H9 (cell line): ENCODE results near the gene APLF. TPM values are rescaled to one million over a fixed set of nuclear protein-coding genes. Genes with fewer than 3 reads are reported as not detected.

Source experiments
- DNase-seq: peaks from one replicate; pipeline ENCODE4 v3.0.0-alpha.2; 2017
- H2AFZ ChIP-seq: one replicate; pipeline ENCODE4 v1.6.1; 2013; ENCODE audit warnings: mild to moderate bottlenecking, low read length, control low read depth, moderate library complexity
- H2AK5ac ChIP-seq: 2 replicates; pipeline ENCODE4 v1.6.1; 2013; ENCODE audit warnings: low read length, control low read depth, mixed read lengths; ENCODE audit not compliant: insufficient read length
- H2BK120ac ChIP-seq: one replicate; pipeline ENCODE4 v1.6.1; 2013; ENCODE audit warnings: low read depth, mild to moderate bottlenecking, low read length, control low read depth, inconsistent platforms; ENCODE audit not compliant: poor library complexity, severe bottlenecking
- H2BK12ac ChIP-seq: 2 replicates; pipeline ENCODE4 v1.6.1; 2013; ENCODE audit warnings: low read length, control low read depth, mixed read lengths, low read depth; ENCODE audit not compliant: insufficient read length
- H2BK15ac ChIP-seq: 2 replicates; pipeline ENCODE4 v1.6.1; 2013; ENCODE audit warnings: low read depth, low read length, control low read depth
- H2BK20ac ChIP-seq: one replicate; pipeline ENCODE4 v1.6.1; 2013; ENCODE audit warnings: low read depth, mild to moderate bottlenecking, low read length, control low read depth, inconsistent platforms; ENCODE audit not compliant: poor library complexity, severe bottlenecking
- H2BK5ac ChIP-seq: 2 replicates; pipeline ENCODE4 v1.6.1; 2013; ENCODE audit warnings: low read length, control low read depth, mixed read lengths; ENCODE audit not compliant: insufficient read length
- H3K14ac ChIP-seq: 2 replicates; pipeline ENCODE4 v1.6.1; 2013; ENCODE audit warnings: low read length, control low read depth; ENCODE audit not compliant: insufficient read depth
- H3K18ac ChIP-seq: 2 replicates; pipeline ENCODE4 v1.6.1; 2013; ENCODE audit warnings: low read depth, mild to moderate bottlenecking, mixed read lengths, low read length, control low read depth; ENCODE audit not compliant: insufficient read length
- H3K23ac ChIP-seq: 2 replicates; pipeline ENCODE4 v1.6.1; 2013; ENCODE audit warnings: low read length, control low read depth, mixed read lengths, low read depth; ENCODE audit not compliant: insufficient read length
- H3K23me2 ChIP-seq: 2 replicates; pipeline ENCODE4 v1.6.1; 2013; ENCODE audit warnings: low read depth, mild to moderate bottlenecking, mixed read lengths, low read length, control low read depth; ENCODE audit not compliant: insufficient read length, poor library complexity, severe bottlenecking
- H3K27ac ChIP-seq: 2 replicates; pipeline ENCODE4 v1.5.1; 2013; ENCODE audit warnings: low read length, control low read depth, mixed read lengths, low read depth; ENCODE audit not compliant: insufficient read length
- H3K27me3 ChIP-seq: 2 replicates; pipeline ENCODE4 v1.6.1; 2013; ENCODE audit warnings: low read length, control low read depth, inconsistent platforms; ENCODE audit not compliant: insufficient read depth
- H3K4ac ChIP-seq: 2 replicates; pipeline ENCODE4 v1.6.1; 2013; ENCODE audit warnings: low read depth, mild to moderate bottlenecking, control low read depth, inconsistent platforms, low read length, moderate library complexity
- H3K4me1 ChIP-seq: 2 replicates; pipeline ENCODE4 v1.6.1; 2013; ENCODE audit warnings: low read length, control low read depth, inconsistent platforms; ENCODE audit not compliant: insufficient read depth
- H3K4me2 ChIP-seq: 2 replicates; pipeline ENCODE4 v1.6.1; 2013; ENCODE audit warnings: low read length, control low read depth, mixed read lengths; ENCODE audit not compliant: insufficient read length, insufficient read depth
- H3K56ac ChIP-seq: 2 replicates; pipeline ENCODE4 v1.6.1; 2013; ENCODE audit warnings: low read depth, mild to moderate bottlenecking, mixed read lengths, low read length, control low read depth; ENCODE audit not compliant: insufficient read length
- H3K79me1 ChIP-seq: 2 replicates; pipeline ENCODE4 v1.6.1; 2013; ENCODE audit warnings: low read depth, mild to moderate bottlenecking, moderate library complexity, low read length, control low read depth, inconsistent platforms; ENCODE audit not compliant: insufficient read depth, poor library complexity, severe bottlenecking
- H3K79me2 ChIP-seq: 2 replicates; pipeline ENCODE4 v1.6.1; 2013; ENCODE audit warnings: low read length, control low read depth, inconsistent platforms; ENCODE audit not compliant: insufficient read depth
- H3K9ac ChIP-seq: 2 replicates; pipeline ENCODE4 v1.6.1; 2013; ENCODE audit warnings: low read length, control low read depth, mixed read lengths; ENCODE audit not compliant: insufficient read length; ENCODE audit errors: extremely low read depth
- H3K9me3 ChIP-seq: one replicate; pipeline ENCODE4 v1.6.1; 2013; ENCODE audit warnings: low read depth, low read length, inconsistent platforms; ENCODE audit not compliant: control insufficient read depth
- H3T11ph ChIP-seq: one replicate; pipeline ENCODE4 v1.6.1; 2013; ENCODE audit warnings: mild to moderate bottlenecking, low read length, control low read depth, inconsistent platforms
- H4K20me1 ChIP-seq: one replicate; pipeline ENCODE4 v1.6.1; 2013; ENCODE audit not compliant: control insufficient read depth, insufficient read length, insufficient read depth
- H4K5ac ChIP-seq: 2 replicates; pipeline ENCODE4 v1.6.1; 2013; ENCODE audit warnings: low read depth, mild to moderate bottlenecking, mixed read lengths, low read length, control low read depth; ENCODE audit not compliant: insufficient read length
- H4K8ac ChIP-seq: replicated peaks from 2 replicates; pipeline ENCODE4 v1.6.1; 2013; ENCODE audit warnings: low read length, control low read depth, mixed read lengths, low read depth; ENCODE audit not compliant: insufficient read length
- H4K91ac ChIP-seq: 2 replicates; pipeline ENCODE4 v1.6.1; 2013; ENCODE audit warnings: low read depth, mild to moderate bottlenecking, moderate library complexity, mixed read lengths, low read length, control low read depth; ENCODE audit not compliant: insufficient read length
- H3K27ac Mint-ChIP-seq, 3 experiments: 2 replicates in 2 of 3; 3 replicates in 1 of 3; pipeline ENCODE4 v1.8.0; 2020 to 2021; ENCODE audit warnings: mixed read lengths in 3 of 3, mild to moderate bottlenecking in 1 of 3, moderate library complexity in 1 of 3
- H3K27me3 Mint-ChIP-seq: 2 replicates; pipeline ENCODE4 v1.8.0; 2021; ENCODE audit warnings: low read depth, mild to moderate bottlenecking, moderate library complexity, mixed read lengths
- H3K36me3 Mint-ChIP-seq, 3 experiments: 2 replicates in 2 of 3; 3 replicates in 1 of 3; pipeline ENCODE4 v1.8.0; 2020 to 2021; ENCODE audit warnings: low read depth in 3 of 3, mixed read lengths in 3 of 3; ENCODE audit not compliant: insufficient read depth in 1 of 3
- H3K4me1 Mint-ChIP-seq, 2 experiments: 2 replicates each; pipeline ENCODE4 v1.8.0; 2020; ENCODE audit warnings: mixed read lengths in 2 of 2
- H3K4me3 Mint-ChIP-seq, 2 experiments: 2 replicates in 1 of 2; 3 replicates in 1 of 2; pipeline ENCODE4 v1.8.0; 2020 to 2021; ENCODE audit warnings: mild to moderate bottlenecking in 2 of 2, mixed read lengths in 2 of 2, moderate library complexity in 1 of 2
- H3K9me3 Mint-ChIP-seq, 2 experiments: 2 replicates in 1 of 2; 3 replicates in 1 of 2; pipeline ENCODE4 v1.8.0; 2020; ENCODE audit warnings: mild to moderate bottlenecking in 2 of 2, mixed read lengths in 2 of 2, moderate library complexity in 1 of 2
- WGBS: extraction: QIAGEN DNeasy Blood & Tissue Kit; methylation state at CpG from one replicate; pipeline ENCODE4 v1.1.7; 2013; ENCODE audit warnings: missing lambda C conversion rate, low lambda C conversion rate, mixed read lengths; ENCODE audit not compliant: insufficient read length; ENCODE audit errors: extremely low coverage; 5-methylcytosine and 5-hydroxymethylcytosine counted together
- total RNA-seq: library from RNA; stranded (reverse); gene quantifications from 2 replicates; pipeline ENCODE4 v1.2.1, GENCODE V29; 2021
- TF ChIP-seq, protein P1 (sequence below): fragments of 200-600 bp; sonication (generic); conservative IDR thresholded peaks from 3 replicates; pipeline ENCODE4 v1.8.0; 2021; ENCODE audit warnings: antibody characterized with exemption, mild to moderate bottlenecking

Gene APLF
- total RNA-seq, 1 experiment from 2014 or later, result 3.7 TPM

DNA sequence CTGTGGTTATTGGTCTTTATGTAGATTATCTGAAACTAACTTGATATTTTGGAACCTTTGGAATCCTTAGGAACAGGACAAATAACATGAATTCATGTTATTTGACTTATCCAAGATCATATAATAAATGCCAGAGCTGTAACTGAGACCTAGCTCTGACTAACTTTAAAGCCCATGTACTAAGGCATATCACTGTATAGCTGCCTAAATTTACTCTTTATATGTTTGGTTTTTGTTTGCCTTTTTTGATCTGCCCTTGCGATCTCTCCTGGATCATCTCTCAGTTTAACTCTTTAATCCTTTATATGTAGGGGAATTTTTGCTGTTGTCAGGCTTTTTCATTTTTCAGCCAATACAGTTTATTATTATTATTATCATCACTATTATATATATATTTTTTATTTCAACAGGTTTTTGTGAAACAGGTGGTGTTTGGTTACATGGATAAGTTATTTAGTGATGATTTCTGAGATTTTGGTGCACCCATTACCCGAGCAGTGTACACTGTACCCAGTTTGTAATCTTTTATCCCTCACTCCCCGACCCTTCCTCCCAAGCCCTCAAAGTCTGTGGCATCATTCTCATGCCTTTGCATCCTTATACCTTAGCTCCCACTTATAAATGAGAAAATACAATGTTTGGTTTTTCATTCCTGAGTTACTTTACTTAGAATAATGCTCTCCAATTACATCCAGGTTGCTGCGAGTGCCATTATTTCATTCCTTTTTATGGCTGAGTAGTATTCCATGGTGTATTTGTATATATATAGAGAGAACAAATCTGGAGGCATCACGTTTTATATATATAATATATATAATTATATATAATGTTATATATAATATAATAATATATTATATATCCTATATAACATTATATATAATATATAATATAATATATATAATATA, 48.9 kb downstream of the APLF start:
- Histone ChIP-seq H2BK15ac (no peak overlapping the region), H3K18ac (no peak overlapping the region), H4K5ac (no peak overlapping the region), H3K9ac (no peak overlapping the region), H3K9me3 (no peaks in the 10 kb centered on the region), H3K4ac (no peak overlapping the region), H3K27me3 (no peaks in the 10 kb centered on the region), H4K91ac (no peak overlapping the region), H2BK5ac (no peak overlapping the region), H2BK120ac (no peak overlapping the region), H3K79me1 (no peaks in the 10 kb centered on the region), H3K4me1 (no peaks in the 10 kb centered on the region), H2BK12ac (no peak overlapping the region), H3K4me2 (no peak overlapping the region), H3K23me2 (no peaks in the 10 kb centered on the region), H4K8ac (no peak overlapping the region), H3T11ph (no peak overlapping the region), H3K27ac (no peak overlapping the region), H3K23ac (no peak overlapping the region), H2AFZ (no peak overlapping the region), H2AK5ac (no peak overlapping the region), H3K79me2 (no peaks in the 10 kb centered on the region), H4K20me1 (no peaks in the 10 kb centered on the region), H2BK20ac (no peak overlapping the region), H3K14ac (no peak overlapping the region), H3K56ac (no peak overlapping the region)
- TF ChIP-seq, protein P1, sequence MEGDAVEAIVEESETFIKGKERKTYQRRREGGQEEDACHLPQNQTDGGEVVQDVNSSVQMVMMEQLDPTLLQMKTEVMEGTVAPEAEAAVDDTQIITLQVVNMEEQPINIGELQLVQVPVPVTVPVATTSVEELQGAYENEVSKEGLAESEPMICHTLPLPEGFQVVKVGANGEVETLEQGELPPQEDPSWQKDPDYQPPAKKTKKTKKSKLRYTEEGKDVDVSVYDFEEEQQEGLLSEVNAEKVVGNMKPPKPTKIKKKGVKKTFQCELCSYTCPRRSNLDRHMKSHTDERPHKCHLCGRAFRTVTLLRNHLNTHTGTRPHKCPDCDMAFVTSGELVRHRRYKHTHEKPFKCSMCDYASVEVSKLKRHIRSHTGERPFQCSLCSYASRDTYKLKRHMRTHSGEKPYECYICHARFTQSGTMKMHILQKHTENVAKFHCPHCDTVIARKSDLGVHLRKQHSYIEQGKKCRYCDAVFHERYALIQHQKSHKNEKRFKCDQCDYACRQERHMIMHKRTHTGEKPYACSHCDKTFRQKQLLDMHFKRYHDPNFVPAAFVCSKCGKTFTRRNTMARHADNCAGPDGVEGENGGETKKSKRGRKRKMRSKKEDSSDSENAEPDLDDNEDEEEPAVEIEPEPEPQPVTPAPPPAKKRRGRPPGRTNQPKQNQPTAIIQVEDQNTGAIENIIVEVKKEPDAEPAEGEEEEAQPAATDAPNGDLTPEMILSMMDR, result no peak
- H3K4me1 Mint-ChIP-seq, result no peaks in the 10 kb centered on the region
- no peaks in the 10 kb centered on the region for H3K27me3 Mint-ChIP-seq
- H3K9me3 Mint-ChIP-seq, result no peaks in the 10 kb centered on the region
- DNase-seq, result no peak
- H3K27ac Mint-ChIP-seq, result no peak overlapping the region
- WGBS, result no CpG with 5 or more reads among the region's 5 CpGs
- no peaks in the 10 kb centered on the region for H3K36me3 Mint-ChIP-seq
- H3K4me3 Mint-ChIP-seq, result no peak overlapping the region
